Activated T-cell treated with anti-CD3 and anti-CD28 coated beads for 4 hours (primary cell): ENCODE results near the gene SRC.
"Not testable (repeated sequence)": the region's sequence is repeated elsewhere in the genome, so short reads cannot be mapped to it uniquely, and the experiment has no call there.

Source experiments
- DNase-seq: peaks from one replicate; pipeline ENCODE4 v3.0.0-alpha.2; 2020

SRC gene

DNA sequence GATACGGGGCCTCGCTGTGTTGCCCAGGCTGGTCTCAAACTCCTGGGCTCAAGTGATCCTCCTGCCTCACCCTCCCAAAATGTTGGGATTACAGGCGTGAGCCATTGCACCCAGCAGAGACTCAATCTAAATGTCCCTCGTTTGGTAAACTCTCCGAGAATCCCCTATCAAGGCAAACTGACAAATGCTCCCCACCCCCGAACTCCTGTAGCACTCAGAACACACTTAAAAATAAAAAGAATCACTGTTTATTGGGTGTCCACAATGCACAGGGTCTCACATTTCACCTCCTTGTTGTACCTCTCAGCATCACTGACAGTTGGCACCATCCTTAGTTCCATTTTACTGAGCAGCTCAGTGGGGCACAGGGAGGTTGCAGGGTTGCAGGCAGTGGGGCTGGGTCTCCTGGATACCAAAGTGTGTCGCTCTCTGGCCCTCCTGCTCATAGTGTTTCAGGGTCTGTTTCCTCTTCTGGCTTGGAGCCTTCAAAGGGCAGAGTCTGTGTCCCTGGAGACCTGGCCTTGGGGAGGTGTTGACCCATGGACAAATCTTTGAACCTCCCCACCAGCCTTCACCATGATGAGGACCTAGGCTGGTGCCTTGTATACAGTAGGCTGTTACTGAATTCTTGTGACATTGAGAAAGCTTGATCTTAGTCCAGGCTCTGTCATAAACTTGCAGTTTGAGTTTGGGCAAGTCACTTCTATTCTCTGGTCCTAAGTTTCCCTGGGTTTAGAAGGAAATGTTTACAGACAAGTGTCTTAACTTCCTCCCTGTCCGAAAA lies 8.5 kb upstream of the SRC start:
- DNase-seq, result no peak

DNA sequence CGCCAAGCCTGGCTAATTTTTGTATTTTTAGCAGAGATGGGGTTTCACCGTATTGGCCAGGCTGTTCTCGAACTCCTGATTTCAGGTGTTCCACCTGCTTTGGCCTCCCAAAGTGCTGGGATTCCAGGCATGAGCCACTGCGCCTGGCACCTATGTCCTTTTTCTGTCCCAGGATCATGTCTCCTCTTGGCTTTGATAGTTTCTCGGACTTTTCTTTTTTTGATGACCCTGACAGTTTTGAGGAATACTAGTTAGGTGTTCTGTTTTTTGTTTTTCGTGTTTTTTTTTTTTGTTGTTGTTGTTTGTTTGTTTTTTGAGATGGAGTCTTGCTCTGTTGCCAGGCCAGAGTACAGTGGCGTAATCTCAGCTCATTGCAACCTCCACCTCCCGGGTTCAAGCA lies 7.6 kb upstream of the SRC start:
- not testable (repeated sequence) for DNase-seq

DNA sequence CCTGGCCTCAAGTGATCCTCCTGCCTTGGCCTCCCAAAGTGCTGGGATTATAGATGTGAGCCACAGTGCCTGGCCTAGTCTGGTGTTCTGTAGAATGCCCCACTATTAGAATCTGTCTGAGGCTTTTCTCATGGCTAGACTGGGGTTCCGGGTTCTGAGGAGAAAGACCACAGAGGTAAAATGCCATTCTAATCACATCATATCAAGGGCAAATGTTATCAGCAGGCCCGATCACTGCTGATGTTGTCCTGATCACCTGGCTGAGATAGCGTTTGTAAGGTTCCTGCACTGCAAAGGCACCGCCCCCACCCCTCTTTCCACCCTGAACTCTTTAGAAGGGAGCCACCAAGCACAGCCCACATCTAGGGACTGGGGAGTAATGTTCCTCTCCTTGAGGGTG lies 6.7 kb upstream of the SRC start:
- DNase-seq, result no peak

DNA sequence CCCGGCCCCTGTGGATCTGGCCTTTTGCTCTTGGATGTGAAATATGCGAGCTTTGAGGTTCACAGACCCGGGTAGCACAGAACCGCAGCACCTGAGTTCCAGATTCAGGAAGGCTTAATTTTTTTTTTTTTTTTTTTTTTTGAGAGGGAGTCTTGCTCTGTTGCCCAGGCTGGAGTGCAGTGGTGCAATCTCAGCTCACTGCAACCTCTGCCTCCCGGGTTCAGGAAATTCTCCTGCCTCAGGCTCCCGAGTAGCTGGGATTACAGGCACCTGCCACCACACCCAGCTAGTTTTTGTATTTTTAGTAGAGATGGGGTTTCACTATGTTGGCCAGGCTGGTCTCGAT lies 6.2 kb upstream of the SRC start:
- DNase-seq, result not testable (repeated sequence)

DNA sequence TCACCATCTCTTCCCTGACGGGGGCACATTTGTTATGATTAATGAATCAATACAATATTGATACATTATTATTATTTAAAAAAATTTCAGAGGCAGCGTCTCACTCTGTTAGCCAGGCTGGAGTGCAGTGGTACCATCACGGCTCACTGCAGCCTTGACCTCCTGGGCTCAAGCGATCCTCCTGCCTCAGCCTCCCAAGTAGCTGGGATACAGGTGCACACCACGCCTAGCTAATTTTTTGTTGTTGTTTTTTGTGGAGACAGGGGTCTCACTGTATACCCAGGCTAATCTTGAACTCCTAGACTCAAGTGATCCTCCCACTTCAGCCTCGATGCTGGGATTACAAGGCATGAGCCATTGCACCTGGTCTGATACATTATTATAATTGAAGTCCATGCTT lies 4.9 kb upstream of the SRC start:
- no peak for DNase-seq

DNA sequence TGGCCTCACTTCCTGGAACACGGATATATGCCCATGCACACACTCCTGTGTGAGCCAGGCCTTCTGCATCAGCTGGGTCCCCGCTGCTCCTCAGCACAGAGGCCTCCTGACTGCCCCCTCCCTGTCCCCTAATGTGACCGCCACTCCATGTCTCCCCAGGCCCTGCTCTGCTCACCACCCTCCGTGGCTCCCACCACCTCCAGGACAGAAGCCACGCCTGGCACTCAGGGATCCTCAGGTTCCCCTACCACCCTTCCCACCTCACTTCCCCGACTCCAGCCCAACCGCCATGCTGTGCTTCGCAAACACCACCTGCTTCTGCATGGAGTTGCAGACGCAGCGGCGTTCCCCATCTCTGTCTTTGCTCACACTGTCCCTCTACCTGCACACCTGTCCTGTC lies 4.3 kb upstream of the SRC start:
- no peak for DNase-seq

DNA sequence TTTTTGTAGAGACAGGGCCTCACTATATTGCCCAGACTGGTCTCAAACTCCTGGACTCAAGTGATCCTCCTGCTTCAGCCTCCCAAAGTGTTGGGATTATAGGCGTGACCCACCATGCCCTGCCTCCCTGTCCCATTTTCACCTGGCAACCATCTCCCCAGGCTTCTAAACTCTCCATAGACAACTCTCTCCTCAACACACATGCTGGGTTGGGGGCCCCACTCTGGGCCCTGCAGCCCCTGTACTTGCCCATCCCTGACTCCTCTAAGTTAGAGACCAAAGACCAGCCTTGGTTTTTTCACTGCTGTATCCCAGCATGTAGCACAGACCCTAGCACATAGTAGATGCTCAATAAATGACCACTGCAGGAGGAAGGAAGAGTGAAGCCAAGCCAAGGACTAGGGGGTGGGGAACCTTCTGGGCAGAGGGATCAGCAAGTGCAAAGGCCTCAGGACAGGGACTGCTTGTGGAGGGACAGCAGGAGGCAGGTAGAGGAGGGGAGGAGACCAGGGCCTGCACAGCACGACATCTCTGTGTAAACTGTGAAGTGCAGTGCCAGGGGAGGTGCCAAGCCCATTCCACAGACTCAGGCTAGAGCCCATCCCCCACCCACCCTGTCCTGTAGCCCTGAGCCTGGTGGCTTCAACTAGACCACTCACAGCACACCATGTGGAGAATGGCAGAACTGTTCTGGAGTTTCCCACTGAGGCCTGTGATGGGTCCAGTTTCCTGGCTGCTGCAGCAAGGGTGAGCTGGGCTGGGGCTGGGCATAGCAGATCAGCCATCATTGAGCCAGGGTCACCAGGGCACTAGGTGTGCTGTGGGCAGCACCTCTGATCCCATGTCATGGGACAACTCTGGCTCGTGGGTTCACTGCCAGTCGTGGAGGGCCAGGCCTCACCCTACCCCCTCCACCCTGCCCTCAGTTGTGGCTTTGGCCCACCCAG lies 3.4 kb upstream of the SRC start:
- no peak for DNase-seq

DNA sequence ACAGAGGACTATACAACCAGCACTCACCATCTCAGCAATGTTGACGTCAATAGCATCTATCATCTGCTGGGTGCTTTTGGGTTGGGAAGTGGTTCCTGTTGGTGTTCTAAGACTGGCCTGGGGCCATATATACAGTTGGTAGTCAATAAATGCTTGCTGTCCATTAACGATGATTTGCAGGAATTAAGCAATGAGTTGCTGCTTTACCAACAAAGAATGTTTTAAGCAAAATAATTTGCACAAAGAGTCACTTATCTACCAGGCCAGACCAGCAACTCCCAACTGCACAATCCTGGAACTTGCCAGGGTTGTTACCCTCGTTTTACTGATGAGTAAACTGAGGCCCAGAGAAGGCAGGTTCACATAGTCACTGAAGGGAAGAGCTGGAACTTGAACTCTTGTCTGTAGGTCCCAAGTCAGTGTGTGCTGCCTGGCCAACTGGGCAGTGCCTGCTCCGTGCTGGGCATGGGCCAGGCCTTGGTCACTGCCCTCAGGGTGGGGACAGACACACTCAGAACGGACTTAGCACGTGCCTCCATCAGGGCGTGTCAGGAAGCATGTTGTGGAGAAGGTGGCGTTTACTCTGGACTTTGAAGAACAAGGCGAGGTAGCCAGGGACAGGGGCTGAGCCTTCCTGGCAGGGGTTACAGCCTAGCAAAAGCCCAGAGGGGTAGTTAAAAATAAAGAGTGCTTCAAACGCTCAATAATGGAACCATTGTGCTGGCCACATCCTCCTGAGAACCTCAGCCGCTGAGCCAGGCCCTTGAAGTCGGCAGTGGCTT lies 2.5 kb upstream of the SRC start:
- no peak for DNase-seq

DNA sequence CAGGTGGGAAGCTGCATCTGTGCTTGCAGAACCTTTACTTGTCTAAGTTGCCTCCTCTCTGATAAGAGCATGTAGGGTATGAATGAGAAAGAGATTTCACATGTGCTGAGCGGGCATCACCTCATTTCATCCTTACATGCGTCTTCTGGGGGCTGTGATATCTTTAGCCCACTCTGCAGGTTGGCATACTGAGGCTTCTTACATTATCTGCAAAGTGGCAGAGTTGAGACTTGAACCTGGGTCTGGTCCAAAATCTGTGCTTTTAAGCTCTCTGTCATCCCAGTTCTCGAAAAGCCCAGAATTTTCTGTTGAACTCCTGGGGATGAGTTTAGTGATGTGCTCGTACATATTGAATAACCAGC lies 2.0 kb upstream of the SRC start:
- no peak for DNase-seq

DNA sequence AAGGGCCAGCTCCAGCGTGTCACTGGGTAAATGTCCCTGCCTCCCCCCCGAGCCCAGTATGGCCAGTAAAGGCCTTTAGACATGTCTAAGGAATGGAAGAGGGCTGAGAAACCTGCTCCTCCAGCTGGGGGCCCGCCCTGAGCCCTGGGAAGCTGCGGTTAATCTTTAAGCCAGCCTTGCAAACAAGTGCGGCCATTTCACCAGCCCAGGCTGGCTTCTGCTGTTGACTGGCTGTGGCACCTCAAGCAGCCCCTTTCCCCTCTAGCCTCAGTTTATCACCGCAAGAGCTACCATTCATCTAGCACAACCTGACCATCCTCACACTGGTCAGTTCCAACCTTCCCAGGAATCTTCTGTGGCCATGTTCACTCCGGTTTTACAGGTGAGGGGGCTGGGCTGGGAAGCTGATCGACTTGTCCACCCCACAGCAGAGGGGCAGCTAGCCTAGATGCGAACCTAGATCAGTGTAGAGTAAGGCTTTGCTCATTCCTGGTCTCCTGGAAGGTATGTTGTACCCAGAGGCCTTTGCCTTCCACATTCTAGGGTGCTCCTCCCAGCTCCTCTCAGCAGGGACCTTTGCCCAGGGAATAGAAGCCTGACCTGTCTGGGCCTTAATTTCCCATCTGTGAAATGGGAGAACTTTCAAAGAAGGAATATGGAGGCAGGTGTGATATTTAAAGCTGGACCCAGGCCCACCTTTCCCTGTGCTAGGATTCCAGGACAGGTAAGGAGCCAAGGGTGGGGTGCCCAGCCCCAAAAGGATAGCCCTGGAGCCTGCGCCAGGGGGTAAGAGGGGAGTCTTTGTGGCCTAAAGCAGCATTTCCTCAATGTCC lies 1.2 kb upstream of the SRC start:
- DNase-seq, result no peak

DNA sequence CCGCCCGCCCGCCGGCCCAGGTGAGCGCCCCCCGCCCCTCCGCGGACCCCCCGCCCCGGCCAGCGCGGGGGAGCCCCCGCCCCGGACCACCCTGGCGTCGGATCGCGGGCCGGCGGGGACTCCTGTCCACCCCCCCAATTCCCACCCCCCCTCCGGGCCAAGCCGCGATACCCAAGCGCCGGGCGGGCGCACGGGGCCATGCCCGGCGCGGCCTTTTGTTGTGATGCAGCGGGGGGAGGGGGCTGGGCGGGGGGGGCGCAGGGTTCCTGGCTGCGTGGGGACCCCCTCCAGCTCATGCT lies 245 bp downstream of the SRC start:
- DNase-seq, result no peak

DNA sequence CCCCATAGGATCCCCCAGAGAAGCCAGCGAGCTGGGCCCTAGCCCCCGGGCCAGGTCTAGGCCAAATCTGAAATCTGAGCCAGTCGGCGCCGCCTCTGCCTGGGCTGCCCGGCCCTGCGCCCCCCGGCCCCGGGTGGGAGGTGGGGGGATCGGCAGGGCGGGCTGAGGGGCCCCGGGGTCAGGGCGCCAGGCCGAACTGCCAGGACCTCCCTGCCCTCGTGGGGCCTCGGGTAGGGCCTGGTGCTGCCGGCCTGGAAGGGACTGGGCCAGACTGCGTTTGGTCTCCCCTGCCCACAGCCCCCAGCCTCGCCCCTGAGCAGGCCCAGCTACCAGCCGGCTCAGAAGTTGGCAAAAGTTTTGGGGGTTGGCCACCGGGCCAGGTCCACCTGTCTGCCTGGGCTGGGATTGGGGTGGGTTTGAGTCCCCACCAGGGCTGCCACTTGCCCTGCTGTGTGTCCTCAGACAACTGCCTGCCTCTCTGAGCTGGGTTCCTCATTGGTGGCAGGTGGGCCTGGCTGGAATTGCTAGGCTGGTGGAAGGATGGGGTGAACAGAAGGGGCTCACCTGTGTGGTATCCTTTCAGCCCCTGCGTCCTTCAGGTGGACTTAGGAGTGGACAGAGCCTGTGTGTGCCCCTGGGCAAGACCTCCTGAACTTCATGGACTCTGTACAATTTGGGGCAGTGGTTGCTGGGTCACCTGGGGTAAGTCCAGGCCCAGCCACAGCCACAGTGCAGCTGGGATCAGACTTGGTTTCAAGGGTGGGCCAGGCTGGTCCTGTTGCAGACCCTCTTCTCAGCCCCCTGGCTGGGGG lies 801 bp downstream of the SRC start:
- DNase-seq, result no peak

DNA sequence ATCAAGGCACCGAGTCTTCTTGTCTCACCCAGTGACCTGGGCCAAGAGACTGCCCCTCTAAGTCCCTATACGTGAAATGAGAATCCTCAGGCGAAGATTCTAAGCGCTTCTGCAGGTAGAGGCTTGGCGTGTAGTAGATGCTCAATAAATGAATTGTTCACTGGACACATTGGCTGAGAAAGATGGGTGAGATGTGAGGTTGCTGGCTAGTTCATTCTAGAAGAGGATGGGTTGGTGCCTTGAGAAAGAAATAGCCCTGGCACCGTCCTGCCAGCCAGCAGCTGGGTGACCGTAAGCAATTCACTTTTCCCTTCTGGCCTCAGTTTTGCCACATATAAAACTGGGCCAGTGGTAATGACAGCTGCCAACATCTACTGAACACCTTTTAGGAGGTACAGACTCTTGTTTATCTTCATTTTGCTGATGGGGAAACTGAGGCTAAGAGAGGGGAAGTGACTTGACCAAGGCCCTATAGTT lies 1.4 kb downstream of the SRC start:
- no peak for DNase-seq

DNA sequence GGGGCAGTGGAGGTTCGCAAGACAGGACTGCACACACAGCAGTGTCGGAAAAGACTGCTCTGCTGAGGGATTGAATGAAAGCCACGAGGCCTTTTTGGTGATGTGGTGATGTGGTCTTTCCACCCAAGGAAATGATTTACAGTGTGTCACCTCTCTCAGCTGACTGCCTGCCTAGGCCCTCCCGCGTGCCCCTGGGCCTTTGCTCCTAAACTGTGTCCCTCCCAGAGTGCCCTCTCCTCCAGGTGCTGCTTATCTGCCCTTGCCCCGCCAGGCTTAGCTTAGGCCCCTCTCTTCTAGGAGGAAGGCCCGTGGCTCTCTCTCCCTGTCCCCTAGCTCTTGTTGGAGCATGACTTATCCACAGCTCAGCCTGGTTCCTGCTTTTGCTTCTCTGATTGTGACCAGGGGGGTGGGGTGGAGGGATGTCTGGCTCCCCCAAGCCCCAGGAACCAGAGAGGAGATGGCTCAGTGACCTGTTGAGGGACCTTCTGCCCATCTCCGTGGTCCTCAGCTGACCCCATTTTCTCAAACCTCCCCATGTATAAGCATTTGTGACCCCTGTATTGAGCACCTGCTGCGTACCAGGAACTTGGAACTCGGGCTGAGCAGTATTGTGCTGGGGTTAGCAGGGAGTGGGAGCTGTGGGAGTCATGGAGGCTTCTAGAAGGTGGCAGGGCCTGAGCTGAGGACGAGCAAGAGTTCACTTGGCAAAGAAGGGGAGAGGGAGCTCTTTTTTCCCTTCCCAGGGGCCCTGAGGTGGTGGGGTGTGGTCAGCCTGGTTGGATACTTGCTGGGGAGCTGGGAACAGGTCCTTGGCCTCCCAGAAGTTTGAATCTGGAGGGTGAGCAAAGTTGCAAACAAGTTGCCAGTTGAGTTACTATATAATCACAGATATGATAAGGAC lies 2.2 kb downstream of the SRC start:
- no peak for DNase-seq

DNA sequence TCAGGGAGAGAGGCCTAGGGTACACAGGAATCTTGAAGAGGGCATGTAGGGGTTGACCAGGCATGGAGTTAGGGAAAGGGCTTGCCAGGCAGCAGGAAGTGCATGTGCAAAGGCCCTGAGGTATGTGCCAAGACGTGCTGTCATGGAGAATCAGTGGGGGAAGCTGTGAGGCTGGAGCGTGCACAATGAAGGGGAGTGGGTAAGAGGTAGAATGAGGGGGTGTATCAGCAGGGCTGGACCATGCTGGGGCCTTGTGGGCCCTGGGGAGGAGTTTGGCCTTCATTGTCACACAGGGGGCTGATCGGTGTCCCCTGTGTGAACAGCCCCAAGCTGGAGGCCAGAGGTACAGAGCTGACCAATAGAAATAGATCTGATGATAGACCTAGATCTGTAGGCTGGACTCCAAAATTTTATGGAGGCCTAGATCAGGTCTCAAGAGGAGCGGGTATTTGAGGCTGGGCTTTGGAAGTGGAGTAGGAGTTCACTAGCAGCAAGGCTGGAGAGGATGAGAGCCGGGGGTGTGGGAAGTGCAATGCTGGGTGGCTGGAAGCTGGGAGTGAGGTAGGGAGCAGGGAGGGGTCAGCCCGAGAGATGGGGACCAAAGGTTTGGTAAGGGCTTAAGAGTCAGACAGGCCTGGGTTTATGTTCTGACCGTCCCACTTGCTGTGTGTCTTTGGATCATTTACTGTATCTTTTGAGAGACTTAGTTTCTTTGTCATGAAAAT lies 3.0 kb downstream of the SRC start:
- DNase-seq, result no peak

DNA sequence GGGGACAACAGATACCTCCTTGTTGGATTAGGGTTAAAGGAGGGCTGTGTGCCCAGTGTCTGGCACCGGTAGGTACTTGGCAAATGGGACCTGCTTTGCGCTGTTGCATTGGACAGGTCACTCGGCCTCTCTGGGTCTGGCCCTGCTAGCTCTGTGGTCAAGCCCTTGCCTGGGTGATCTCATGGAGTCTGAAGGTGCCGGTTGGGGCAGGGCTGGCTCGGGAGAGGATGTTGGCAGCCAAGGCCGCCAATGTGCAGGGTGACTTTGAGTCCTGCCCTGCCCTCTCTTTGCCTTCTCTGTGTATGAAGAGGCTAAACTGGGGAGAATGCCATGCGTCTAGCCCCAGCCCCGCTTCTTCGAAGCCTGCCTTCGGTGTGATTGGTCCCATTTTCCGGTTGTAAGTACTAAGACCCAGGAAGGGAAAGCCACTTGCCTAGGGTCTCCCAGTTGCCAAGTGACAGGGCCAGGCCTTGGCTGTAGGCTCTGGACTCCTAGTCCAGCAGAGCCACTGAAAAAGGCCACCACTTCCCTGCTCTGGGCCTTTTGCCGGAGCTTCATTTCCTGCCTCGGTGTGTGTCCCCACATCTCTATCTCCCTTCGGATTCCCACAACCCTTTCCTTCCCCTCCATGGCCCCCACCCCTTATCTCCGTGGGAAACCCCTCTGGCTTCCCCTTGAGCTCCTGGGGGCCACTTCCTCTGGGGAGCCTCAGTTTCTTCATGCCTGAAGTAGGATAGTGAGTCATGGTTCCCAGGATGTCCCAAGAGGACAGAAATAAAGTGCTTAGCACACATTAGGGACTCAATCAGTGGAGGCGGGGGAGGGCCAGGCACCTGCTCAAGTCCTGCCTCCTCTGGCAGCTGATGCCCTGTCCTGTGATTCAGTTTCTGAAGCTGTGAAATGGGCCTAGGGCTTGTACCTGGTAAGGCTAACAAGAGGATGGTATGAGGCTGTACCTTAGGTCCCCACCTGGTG lies 3.9 kb downstream of the SRC start:
- DNase-seq, result no peak

DNA sequence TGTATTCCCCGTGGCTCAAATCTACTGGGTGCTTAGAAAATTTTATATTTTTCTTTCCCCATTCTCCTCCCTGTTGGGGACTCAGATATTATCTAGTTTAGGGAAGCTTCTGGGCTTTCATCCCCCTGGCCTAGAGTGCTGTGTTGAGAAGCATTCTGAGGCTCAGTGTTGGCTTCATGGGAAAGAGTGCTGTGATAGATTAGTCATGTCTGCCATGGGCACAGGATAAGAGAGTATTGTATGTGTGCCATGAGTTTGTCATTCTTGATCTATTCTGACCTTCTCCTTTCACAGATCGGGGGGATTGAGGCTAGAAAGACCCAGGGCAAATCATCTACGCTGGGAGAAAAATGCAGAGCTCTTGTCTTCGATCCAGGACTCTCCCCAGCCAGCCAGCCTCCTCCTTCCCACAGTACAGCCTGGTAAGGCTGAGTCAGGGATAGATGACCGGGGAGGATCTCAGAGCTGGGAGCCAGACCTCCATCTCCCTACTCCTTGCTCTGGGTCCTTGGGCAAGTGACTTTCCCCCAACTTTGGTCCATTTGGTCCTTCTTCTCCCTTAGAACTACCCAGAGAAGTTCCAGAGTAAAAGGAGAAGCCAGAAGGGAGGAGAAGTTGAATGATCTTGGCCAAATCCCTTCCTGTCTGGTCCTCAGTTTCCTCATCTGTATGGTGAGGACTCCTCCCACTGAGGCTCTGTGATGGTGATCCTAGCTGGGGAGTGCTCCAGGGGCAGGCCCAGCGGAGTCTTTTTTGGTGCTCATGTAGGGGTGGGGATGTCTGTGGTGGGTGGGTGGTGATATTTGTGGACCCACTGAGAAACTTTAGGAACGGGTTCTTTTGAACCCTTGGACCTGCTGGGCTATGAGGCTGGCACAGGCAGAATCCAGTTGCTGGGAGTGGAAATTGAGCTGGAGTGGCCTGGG lies 5.0 kb downstream of the SRC start:
- DNase-seq, result no peak
